HUES48 (cell line): ENCODE data around the gene FYCO1.

Experiments
- H3K27ac ChIP-seq: one replicate; pipeline ENCODE4 v1.7.0; 2013; ENCODE audit warnings: low read depth, low read length, inconsistent platforms
- H3K27me3 ChIP-seq: 2 replicates; pipeline ENCODE4 v1.6.1; 2013; ENCODE audit warnings: mild to moderate bottlenecking, low read length; ENCODE audit not compliant: control insufficient read depth, insufficient read depth
- H3K36me3 ChIP-seq: 2 replicates; pipeline ENCODE4 v1.6.1; 2013; ENCODE audit warnings: low read length; ENCODE audit not compliant: control insufficient read depth, insufficient read depth
- H3K4me1 ChIP-seq: 2 replicates; pipeline ENCODE4 v1.6.1; 2013; ENCODE audit warnings: mild to moderate bottlenecking, low read length; ENCODE audit not compliant: control insufficient read depth, insufficient read depth
- H3K4me3 ChIP-seq: 2 replicates; pipeline ENCODE4 v1.5.1; 2013; ENCODE audit warnings: mild to moderate bottlenecking, low read depth, low read length
- H3K9ac ChIP-seq: 2 replicates; pipeline ENCODE4 v1.6.1; 2013; ENCODE audit warnings: mild to moderate bottlenecking, low read depth, low read length, moderate library complexity
- H3K9me3 ChIP-seq: 2 replicates; pipeline ENCODE4 v1.6.1; 2013; ENCODE audit warnings: low read length; ENCODE audit not compliant: control insufficient read depth, insufficient read depth

The FYCO1 gene

DNA sequence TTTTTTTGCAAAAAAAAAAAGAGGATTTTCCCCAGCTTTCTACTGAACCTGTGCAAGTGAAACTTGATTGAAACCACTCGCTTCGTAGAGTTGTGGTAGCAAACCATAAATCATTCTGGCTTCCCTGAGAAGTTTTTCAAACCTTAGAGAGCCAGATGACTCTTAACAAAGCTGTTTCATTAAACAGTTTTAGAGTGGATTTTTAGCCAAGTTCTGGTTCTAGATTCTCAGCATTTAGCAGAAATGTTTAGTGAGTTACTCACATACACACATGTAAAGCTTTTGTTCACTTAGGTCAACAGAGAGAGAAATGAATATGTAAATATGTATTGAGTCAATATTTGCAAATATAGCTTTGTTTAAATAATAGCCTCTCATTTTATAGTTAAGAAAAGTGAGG, 127.4 kb downstream of the FYCO1 start:
- no peak overlapping the region for H3K9ac ChIP-seq
- H3K27me3 ChIP-seq: no peaks in the 10 kb centered on the region; the same call in 1 of the 2 replicates
- peaks cover 7% of the 10 kb centered on the region; the same call in 1 of the 2 replicates for H3K4me1 ChIP-seq
- no peaks in the 10 kb centered on the region for H3K9me3 ChIP-seq
- no peaks in the 10 kb centered on the region for H3K36me3 ChIP-seq
- H3K27ac ChIP-seq: no peak overlapping the region
- no peak overlapping the region for H3K4me3 ChIP-seq
